Neuronal stem cell (in vitro differentiated cells): ENCODE results near the gene MCF2L2.
A peak's percentile ranks its signal among the peaks of the same experiment; 100 is the strongest.

Source experiments
- DNase-seq: peaks from one replicate; pipeline ENCODE4 v3.0.0-alpha.2; 2013; ENCODE audit warnings: low spot score
- H2AFZ ChIP-seq: one replicate; pipeline ENCODE4 v1.6.1; 2013; ENCODE audit warnings: mild to moderate bottlenecking, low read length, inconsistent platforms
- H2AK5ac ChIP-seq: 2 replicates; pipeline ENCODE4 v1.6.1; 2013; ENCODE audit warnings: low read depth, mild to moderate bottlenecking, inconsistent platforms, low read length, moderate library complexity, mixed read lengths
- H2BK120ac ChIP-seq: 2 replicates; pipeline ENCODE4 v1.6.1; 2013; ENCODE audit warnings: low read depth, mild to moderate bottlenecking, inconsistent platforms, low read length, moderate library complexity, mixed read lengths
- H2BK12ac ChIP-seq: one replicate; pipeline ENCODE4 v1.6.1; 2013; ENCODE audit warnings: low read length, inconsistent platforms
- H2BK15ac ChIP-seq: 2 replicates; pipeline ENCODE4 v1.6.1; 2013; ENCODE audit warnings: mild to moderate bottlenecking, low read length, inconsistent platforms, mixed read lengths
- H2BK5ac ChIP-seq: one replicate; pipeline ENCODE4 v1.6.1; 2013; ENCODE audit warnings: inconsistent platforms, mild to moderate bottlenecking, low read length, moderate library complexity
- H3K14ac ChIP-seq: one replicate; pipeline ENCODE4 v1.6.1; 2013; ENCODE audit warnings: low read length, inconsistent platforms
- H3K18ac ChIP-seq: 2 replicates; pipeline ENCODE4 v1.6.1; 2013; ENCODE audit warnings: low read length, inconsistent platforms
- H3K23ac ChIP-seq: 2 replicates; pipeline ENCODE4 v1.6.1; 2013; ENCODE audit warnings: low read depth, mild to moderate bottlenecking, mixed read lengths, low read length, inconsistent platforms; ENCODE audit not compliant: poor library complexity
- H3K27ac ChIP-seq: replicated peaks from 3 replicates; pipeline ENCODE4 v1.5.1; 2013; ENCODE audit warnings: low read length, inconsistent platforms
- H3K27me3 ChIP-seq, 3 experiments: 2 replicates each; pipeline ENCODE4 v1.6.1; 2013; ENCODE audit warnings: low read length in 3 of 3, mild to moderate bottlenecking in 2 of 3, inconsistent platforms in 1 of 3, low read depth in 1 of 3, mixed read lengths in 1 of 3, moderate library complexity in 1 of 3; ENCODE audit not compliant: control insufficient read depth in 3 of 3, insufficient read depth in 3 of 3
- H3K36me3 ChIP-seq, 2 donors: replicated peaks in 1 of 2; 2 replicates each; pipeline ENCODE4 v1.6.1; 2013; ENCODE audit warnings: low read length in 2 of 2; ENCODE audit not compliant: control insufficient read depth in 2 of 2, insufficient read depth in 2 of 2
- H3K4ac ChIP-seq: 2 replicates; pipeline ENCODE4 v1.6.1; 2013; ENCODE audit warnings: inconsistent platforms, mild to moderate bottlenecking, low read length, moderate library complexity
- H3K4me1 ChIP-seq, 2 donors: 1 replicate in 1 of 2; 2 replicates in 1 of 2; pipeline ENCODE4 v1.6.1; 2013; ENCODE audit warnings: low read length in 2 of 2, low read depth in 1 of 2; ENCODE audit not compliant: control insufficient read depth in 2 of 2, insufficient read depth in 1 of 2
- H3K4me2 ChIP-seq: one replicate; pipeline ENCODE4 v1.6.1; 2013; ENCODE audit warnings: mild to moderate bottlenecking, low read length, inconsistent platforms; ENCODE audit not compliant: insufficient read depth, poor library complexity, severe bottlenecking
- H3K4me3 ChIP-seq, 2 donors: 2 replicates each; pipeline ENCODE4 v1.5.1; 2013; ENCODE audit warnings: low read length in 2 of 2, mild to moderate bottlenecking in 2 of 2, inconsistent platforms in 1 of 2, moderate library complexity in 1 of 2
- H3K79me1 ChIP-seq: one replicate; pipeline ENCODE4 v1.6.1; 2013; ENCODE audit warnings: low read depth, mild to moderate bottlenecking, inconsistent platforms, low read length, moderate library complexity
- H3K9ac ChIP-seq: one replicate; pipeline ENCODE4 v1.6.1; 2013; ENCODE audit warnings: mild to moderate bottlenecking, low read depth, low read length, inconsistent platforms; ENCODE audit not compliant: poor library complexity
- H3K9me3 ChIP-seq, 2 donors: replicated peaks in 1 of 2; 2 replicates each; pipeline versions ENCODE3 to v1.6.1; 2013; ENCODE audit warnings: low read length in 2 of 2, mild to moderate bottlenecking in 2 of 2, inconsistent platforms in 1 of 2, low read depth in 1 of 2, mixed read lengths in 1 of 2, moderate library complexity in 1 of 2; ENCODE audit not compliant: control insufficient read depth in 2 of 2, insufficient read depth in 1 of 2
- H4K8ac ChIP-seq: one replicate; pipeline ENCODE4 v1.6.1; 2013; ENCODE audit warnings: low read depth, mild to moderate bottlenecking, inconsistent platforms, low read length, moderate library complexity
- H4K91ac ChIP-seq: one replicate; pipeline ENCODE4 v1.6.1; 2013; ENCODE audit warnings: low read length, low read depth, mild to moderate bottlenecking, inconsistent platforms; ENCODE audit not compliant: poor library complexity
- WGBS, 2 donors: extraction: QIAGEN DNeasy Blood & Tissue Kit; methylation state at CpG; one replicate each; pipeline ENCODE4 v1.1.7; 2013; ENCODE audit warnings: missing lambda C conversion rate in 2 of 2, mixed read lengths in 1 of 2; ENCODE audit not compliant: insufficient read length in 2 of 2, insufficient replicate concordance in 1 of 2; ENCODE audit errors: extremely low coverage in 2 of 2; 5-methylcytosine and 5-hydroxymethylcytosine counted together

Gene MCF2L2

GRCh38 chr3:183288117-183288516 lies 140.3 kb downstream of the MCF2L2 start:
- Histone ChIP-seq H3K4me1 (no peaks in the 10 kb centered on the region), H3K23ac (no peak overlapping the region), H3K36me3 (no peaks in the 10 kb centered on the region), H2BK15ac (no peak overlapping the region), H4K91ac (no peak overlapping the region), H3K79me1 (no peaks in the 10 kb centered on the region), H2BK120ac (no peak overlapping the region), H4K8ac (no peak overlapping the region), H2BK12ac (no peak overlapping the region), H3K18ac (no peak overlapping the region), H2AFZ (no peak overlapping the region), H3K9ac (no peak overlapping the region), H3K4me3 (no peak overlapping the region), H2BK5ac (no peak overlapping the region), H3K27ac (no peak overlapping the region), H3K4ac (no peak overlapping the region), H3K4me2 (no peak overlapping the region), H3K27me3 (no peaks in the 10 kb centered on the region), H3K14ac (no peak overlapping the region), H3K9me3 (no peaks in the 10 kb centered on the region), H2AK5ac (no peak overlapping the region)
- no peak for DNase-seq
- no CpG with 5 or more reads among the region's 2 CpGs for WGBS, 2 donors

GRCh38 chr3:183287301-183287971 lies 141.0 kb downstream of the MCF2L2 start:
- no peaks in the 10 kb centered on the region for H3K9me3 ChIP-seq
- H3K4me2 ChIP-seq, result no peak overlapping the region
- no peak overlapping the region for H2BK15ac ChIP-seq
- no peak overlapping the region for H3K9ac ChIP-seq
- no CpG with 5 or more reads among the region's 9 CpGs for WGBS, 2 donors
- no peak overlapping the region for H3K14ac ChIP-seq
- no peak overlapping the region for H2BK5ac ChIP-seq
- H3K4ac ChIP-seq, result no peak overlapping the region
- no peaks in the 10 kb centered on the region for H3K79me1 ChIP-seq
- no peak overlapping the region for H3K23ac ChIP-seq
- H2AK5ac ChIP-seq, result no peak overlapping the region
- no peak overlapping the region for H2AFZ ChIP-seq
- no peak overlapping the region for H3K18ac ChIP-seq
- H3K36me3 ChIP-seq, result no peaks in the 10 kb centered on the region
- no peak overlapping the region for H3K27ac ChIP-seq
- DNase-seq, result no peak
- H3K27me3 ChIP-seq, result no peaks in the 10 kb centered on the region
- H4K91ac ChIP-seq, result no peak overlapping the region
- no peak overlapping the region for H4K8ac ChIP-seq
- no peaks in the 10 kb centered on the region for H3K4me1 ChIP-seq
- no peak overlapping the region for H2BK120ac ChIP-seq
- no peak overlapping the region for H2BK12ac ChIP-seq
- H3K4me3 ChIP-seq, result no peak overlapping the region

GRCh38 chr3:183285828-183286457 lies 142.5 kb downstream of the MCF2L2 start:
- H3K27ac ChIP-seq, result no peak overlapping the region
- no peak overlapping the region for H2AK5ac ChIP-seq
- peak overlapping the region; percentile 49 for H2AFZ ChIP-seq
- H3K9me3 ChIP-seq, result no peaks in the 10 kb centered on the region
- H3K23ac ChIP-seq, result no peak overlapping the region
- no peak overlapping the region for H3K4me3 ChIP-seq
- no peaks in the 10 kb centered on the region for H3K4me1 ChIP-seq
- WGBS, 2 donors, result no CpG with 5 or more reads among the region's 10 CpGs
- no peak overlapping the region for H2BK12ac ChIP-seq
- no peak overlapping the region for H2BK15ac ChIP-seq
- H3K27me3 ChIP-seq, result no peaks in the 10 kb centered on the region
- H3K4ac ChIP-seq, result no peak overlapping the region
- no peak overlapping the region for H3K14ac ChIP-seq
- H2BK120ac ChIP-seq, result no peak overlapping the region
- no peak overlapping the region for H2BK5ac ChIP-seq
- no peak overlapping the region for H3K9ac ChIP-seq
- no peak overlapping the region for H3K4me2 ChIP-seq
- no peak for DNase-seq
- no peaks in the 10 kb centered on the region for H3K36me3 ChIP-seq
- peak overlapping the region; percentile 8 for H3K18ac ChIP-seq
- H4K8ac ChIP-seq, result no peak overlapping the region
- H3K79me1 ChIP-seq, result no peaks in the 10 kb centered on the region
- no peak overlapping the region for H4K91ac ChIP-seq

GRCh38 chr3:183285318-183285717 lies 143.1 kb downstream of the MCF2L2 start:
- no peak overlapping the region for H4K91ac ChIP-seq
- H4K8ac ChIP-seq, result no peak overlapping the region
- no peak for DNase-seq
- H3K36me3 ChIP-seq, result no peaks in the 10 kb centered on the region
- no peak overlapping the region for H2AK5ac ChIP-seq
- no peak overlapping the region for H3K4ac ChIP-seq
- no peak overlapping the region for H3K4me2 ChIP-seq
- H2BK12ac ChIP-seq, result no peak overlapping the region
- H3K79me1 ChIP-seq, result no peaks in the 10 kb centered on the region
- H3K18ac ChIP-seq, result no peak overlapping the region
- no peak overlapping the region for H2AFZ ChIP-seq
- no peak overlapping the region for H2BK5ac ChIP-seq
- no peak overlapping the region for H2BK120ac ChIP-seq
- no peak overlapping the region for H3K14ac ChIP-seq
- H3K27me3 ChIP-seq, result no peaks in the 10 kb centered on the region
- no peak overlapping the region for H3K23ac ChIP-seq
- H3K9ac ChIP-seq, result no peak overlapping the region
- no peak overlapping the region for H2BK15ac ChIP-seq
- no CpG with 5 or more reads among the region's 1 CpG for WGBS, 2 donors
- no peaks in the 10 kb centered on the region for H3K4me1 ChIP-seq
- no peaks in the 10 kb centered on the region for H3K9me3 ChIP-seq
- no peak overlapping the region for H3K4me3 ChIP-seq
- H3K27ac ChIP-seq, result no peak overlapping the region
